Choroid plexus epithelial cell (primary cell): Measurements from ENCODE around the gene ZFHX3.

Source experiments
- DNase-seq: peaks from one replicate; pipeline ENCODE4 v3.0.0-alpha.2; 2010; ENCODE audit warnings: low read depth
- H3K4me3 ChIP-seq: 2 replicates; pipeline ENCODE4 v1.5.1; 2011; ENCODE audit warnings: low read depth, mild to moderate bottlenecking, control low read depth, low read length, moderate library complexity
- CTCF ChIP-seq: conservative IDR thresholded peaks from 2 replicates; pipeline ENCODE4 v1.5.1; 2011; ENCODE audit warnings: low read depth, mild to moderate bottlenecking, control low read depth, inconsistent platforms, low read length, moderate library complexity

The ZFHX3 gene

DNA sequence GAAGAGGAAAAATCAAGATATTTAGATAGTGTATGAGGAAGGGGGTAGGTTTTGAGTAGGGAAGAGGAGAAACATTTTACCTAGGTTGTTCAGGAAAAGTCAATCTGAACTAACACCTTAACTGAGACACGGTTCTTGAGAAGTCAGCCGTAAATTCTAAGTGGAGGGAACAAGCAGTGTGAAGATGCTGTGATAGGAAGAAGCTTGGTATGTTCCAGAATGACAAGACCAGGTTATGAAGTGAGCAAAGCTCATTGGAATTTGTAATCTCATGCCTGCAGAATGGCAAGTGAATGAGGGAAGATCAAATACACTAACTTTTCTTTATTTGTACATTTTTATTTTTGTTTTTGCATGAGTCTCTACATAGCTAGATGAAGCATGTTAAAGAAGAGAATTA is 307.6 kb downstream of the ZFHX3 start:
- no peak for TF ChIP-seq CTCF
- H3K4me3 ChIP-seq: no peak overlapping the region
- peak; percentile 33 for DNase-seq

GRCh38 chr16:72739577-72739976 is 308.4 kb downstream of the ZFHX3 start:
- DNase-seq: peak; percentile 49
- H3K4me3 ChIP-seq: no peak overlapping the region
- TF ChIP-seq CTCF: no peak

DNA sequence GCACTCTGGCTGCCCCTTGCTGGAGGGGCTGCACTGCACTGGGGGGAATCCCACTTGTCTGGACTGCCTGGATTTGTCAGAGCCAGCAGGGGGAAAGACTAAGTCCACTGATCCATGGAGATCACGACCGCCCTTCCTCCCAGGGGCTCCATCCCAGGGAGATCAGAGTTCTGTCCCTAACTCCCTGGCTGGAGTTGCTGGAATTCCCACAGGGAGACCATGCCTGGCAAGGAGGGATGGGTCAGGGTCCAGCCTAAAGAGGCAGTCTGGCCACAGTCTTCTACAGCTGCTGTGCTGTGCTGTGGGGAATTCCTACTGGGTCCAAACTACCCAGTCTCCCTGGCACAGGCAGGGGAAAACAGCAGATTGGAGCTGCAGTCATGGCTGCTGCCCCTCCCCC is 311.9 kb downstream of the ZFHX3 start:
- TF ChIP-seq CTCF: no peak
- no peak for DNase-seq
- H3K4me3 ChIP-seq: no peak overlapping the region
